ENCODE results near the gene GLUL.

GRCh38 chr1:182340233-182341058 is 51.1 kb downstream of the GLUL start:
- TF ChIP-seq CTCF (IDR thresholded peaks at IDR 0.05) (no peak), POLR2A (IDR thresholded peaks at IDR 0.05) (no peak)
